Measurements from ENCODE around the gene PBRM1. TPM values are rescaled to one million over a fixed set of nuclear protein-coding genes. Genes with fewer than 3 reads are reported as not detected.

Gene PBRM1
- polyA plus RNA-seq, 3 donors, result 26.1 to 72.9 (median 38.0) TPM

DNA sequence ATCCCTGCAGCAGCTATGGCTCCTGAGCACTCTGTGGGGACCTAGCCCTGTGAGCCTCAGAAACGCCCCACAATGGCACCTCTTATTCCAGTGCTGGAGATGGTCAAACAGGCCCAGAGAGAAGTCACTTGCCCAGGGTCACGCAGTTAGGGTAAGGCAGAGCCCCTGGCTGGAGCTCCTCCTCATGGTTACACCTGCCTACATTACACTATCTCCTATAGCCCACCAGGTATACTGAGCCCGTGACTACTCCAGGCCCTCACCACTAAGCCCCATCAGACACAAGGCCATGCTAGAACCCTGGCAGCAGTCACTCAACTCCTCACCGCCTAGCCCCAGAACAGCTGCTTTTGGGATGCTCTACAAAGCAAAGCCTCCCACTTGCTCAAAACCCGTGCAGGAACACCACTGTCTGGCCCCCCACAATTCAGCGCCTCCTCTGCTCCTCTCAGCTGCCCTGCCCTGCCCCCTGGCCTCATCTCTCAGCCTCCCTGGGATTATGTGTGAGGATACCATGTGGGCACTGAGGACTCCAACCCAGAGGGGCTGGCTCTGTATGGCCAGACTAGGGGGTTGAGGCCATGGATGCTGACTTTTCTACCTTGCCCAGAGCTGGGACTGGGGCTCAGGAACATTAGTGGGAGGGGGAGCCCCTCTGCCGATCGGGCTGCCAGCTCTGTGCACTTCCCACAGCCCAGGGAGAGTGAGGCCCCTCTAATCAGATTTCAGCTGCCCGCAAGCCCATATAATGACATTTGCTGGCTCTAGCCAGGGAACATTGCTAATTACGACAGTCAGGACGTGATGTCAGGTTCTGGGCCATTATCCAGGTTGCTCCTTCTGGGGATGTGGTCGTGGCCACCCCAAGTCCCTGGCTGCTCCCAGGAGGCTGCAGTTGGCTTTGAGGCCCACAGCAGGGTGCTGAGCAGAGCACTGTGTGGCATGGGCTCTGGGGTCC, 156.1 kb downstream of the PBRM1 start:
- TF ChIP-seq, protein P1, sequence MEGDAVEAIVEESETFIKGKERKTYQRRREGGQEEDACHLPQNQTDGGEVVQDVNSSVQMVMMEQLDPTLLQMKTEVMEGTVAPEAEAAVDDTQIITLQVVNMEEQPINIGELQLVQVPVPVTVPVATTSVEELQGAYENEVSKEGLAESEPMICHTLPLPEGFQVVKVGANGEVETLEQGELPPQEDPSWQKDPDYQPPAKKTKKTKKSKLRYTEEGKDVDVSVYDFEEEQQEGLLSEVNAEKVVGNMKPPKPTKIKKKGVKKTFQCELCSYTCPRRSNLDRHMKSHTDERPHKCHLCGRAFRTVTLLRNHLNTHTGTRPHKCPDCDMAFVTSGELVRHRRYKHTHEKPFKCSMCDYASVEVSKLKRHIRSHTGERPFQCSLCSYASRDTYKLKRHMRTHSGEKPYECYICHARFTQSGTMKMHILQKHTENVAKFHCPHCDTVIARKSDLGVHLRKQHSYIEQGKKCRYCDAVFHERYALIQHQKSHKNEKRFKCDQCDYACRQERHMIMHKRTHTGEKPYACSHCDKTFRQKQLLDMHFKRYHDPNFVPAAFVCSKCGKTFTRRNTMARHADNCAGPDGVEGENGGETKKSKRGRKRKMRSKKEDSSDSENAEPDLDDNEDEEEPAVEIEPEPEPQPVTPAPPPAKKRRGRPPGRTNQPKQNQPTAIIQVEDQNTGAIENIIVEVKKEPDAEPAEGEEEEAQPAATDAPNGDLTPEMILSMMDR (IDR thresholded peaks at IDR 0.05), result no peak
- H3K4me2 ChIP-seq (replicated peaks; ENCODE audit: extremely low read depth, low read length, poor library complexity, severe bottlenecking), result no peak overlapping the region
- intact Hi-C loops (cut with micrococcal nuclease), result loop anchor here (5.0 to 10.0 kb wide), 4 partner anchors 32 to 1145 kb away; partner anchors contain the start of genes GNL3 (in 1 of the 2), MANF (in 1 of the 2), PBRM1 (in 1 of the 2) and STAB1 (in 1 of the 2)
- DNase-seq, result no peak
- peaks cover 19 to 33% of the 10 kb centered on the region in 2 donors for H3K4me1 ChIP-seq (ENCODE audit: control insufficient read depth in 1 of 2, insufficient read depth in 2 of 2, low read length in 2 of 2)
- WGBS (ENCODE audit: insufficient coverage), result 79% methylated on average over 11 of the region's 12 CpGs
- peaks cover 6 to 18% (median 10%) of the 10 kb centered on the region in 3 donors for H3K27me3 Mint-ChIP-seq (ENCODE audit: low read depth in 3 of 3)
- no peak overlapping the region for H3K4me3 ChIP-seq (replicated peaks in 1 of 3; ENCODE audit: low read depth in 2 of 3, low read length in 3 of 3)
- H3K9me3 ChIP-seq (replicated peaks in 1 of 2; ENCODE audit: control insufficient read depth in 1 of 2, insufficient read depth in 1 of 2, low read length in 2 of 2), result no peaks in the 10 kb centered on the region
- H3K27me3 ChIP-seq (ENCODE audit: control insufficient read depth in 2 of 2, insufficient read depth in 2 of 2, low read length in 2 of 2), result peaks cover 0 to 4% of the 10 kb centered on the region in 2 donors
- H3K4me3 Mint-ChIP-seq, result no peak overlapping the region
- no peaks in the 10 kb centered on the region for H4K20me1 ChIP-seq (ENCODE audit: insufficient read depth, low read length)
- peaks cover 33% of the 10 kb centered on the region for H3K79me2 ChIP-seq (ENCODE audit: insufficient read depth, low read length)
- H3K27ac ChIP-seq (ENCODE audit: low read depth in 1 of 2, low read length in 2 of 2), result no peak overlapping the region
- peaks cover 19% of the 10 kb centered on the region for H3K4me1 Mint-ChIP-seq
- H3K27ac Mint-ChIP-seq, result peak overlapping the region in 3 of 7 donors; percentile 25 to 60 (median 40)
- H3K9ac ChIP-seq (ENCODE audit: insufficient read depth, low read length, poor library complexity, severe bottlenecking), result no peak overlapping the region
- peaks cover 19 to 39% of the 10 kb centered on the region in 2 donors for H3K36me3 ChIP-seq (replicated peaks in 1 of 2; ENCODE audit: control insufficient read depth in 1 of 2, insufficient read depth in 2 of 2, low read length in 2 of 2)
- peaks cover 15 to 31% of the 10 kb centered on the region in 2 donors for H3K36me3 Mint-ChIP-seq
- no peaks in the 10 kb centered on the region for H3K9me3 Mint-ChIP-seq
- H2AFZ ChIP-seq (ENCODE audit: insufficient read depth, low read depth, low read length, poor library complexity, severe bottlenecking), result no peak overlapping the region

DNA sequence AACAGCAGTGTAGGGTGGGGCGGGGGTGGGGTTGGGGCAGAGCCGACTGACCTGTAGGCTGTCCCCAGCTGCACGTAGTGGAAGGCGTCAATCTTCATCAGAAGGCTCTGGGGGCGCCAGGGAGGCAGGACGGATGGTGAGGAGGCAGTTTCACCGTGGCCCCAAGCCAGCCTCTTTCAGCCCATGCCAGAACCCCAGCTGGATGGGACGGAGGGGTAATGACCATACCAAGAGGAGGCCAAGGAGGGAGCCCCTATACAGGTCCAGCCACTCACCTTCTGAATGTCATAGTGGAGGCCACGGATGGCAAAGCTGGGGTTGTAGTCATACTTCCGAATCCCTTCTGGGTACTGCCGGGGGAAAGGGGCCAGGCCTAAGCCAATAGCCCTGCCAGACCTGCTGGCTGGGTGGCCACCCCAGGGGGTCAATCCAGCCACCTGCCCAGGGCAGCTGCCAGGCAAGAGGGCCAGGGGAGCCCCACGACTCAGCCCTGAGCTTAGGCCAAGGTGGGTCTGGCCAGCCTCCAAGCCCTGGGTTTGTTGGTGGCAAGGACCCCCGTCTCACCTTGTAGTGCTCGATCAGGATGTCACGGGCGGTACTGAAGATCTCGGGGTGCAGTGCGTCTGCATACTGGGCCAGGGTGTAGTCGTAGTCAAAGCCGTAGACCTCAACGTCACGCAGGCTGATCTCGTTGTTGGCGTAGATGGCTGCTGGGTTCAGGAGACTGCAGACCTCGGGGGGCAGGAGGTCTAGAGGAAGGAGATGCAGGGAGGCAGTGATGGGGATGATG, 156.9 kb downstream of the PBRM1 start:
- TF ChIP-seq, protein P1 (IDR thresholded peaks at IDR 0.05), result no peak
- no peak for DNase-seq
- Histone ChIP-seq H3K79me2 (ENCODE audit: insufficient read depth, low read length) (peaks cover 33% of the 10 kb centered on the region), H3K27ac (ENCODE audit: low read depth in 1 of 2, low read length in 2 of 2) (no peak overlapping the region), H3K4me3 (replicated peaks in 1 of 3; ENCODE audit: low read depth in 2 of 3, low read length in 3 of 3) (no peak overlapping the region), H3K9ac (ENCODE audit: insufficient read depth, low read length, poor library complexity, severe bottlenecking) (no peak overlapping the region), H3K4me1 (ENCODE audit: control insufficient read depth in 1 of 2, insufficient read depth in 2 of 2, low read length in 2 of 2) (peaks cover 13 to 25% of the 10 kb centered on the region in 2 donors), H3K27me3 (ENCODE audit: control insufficient read depth in 2 of 2, insufficient read depth in 2 of 2, low read length in 2 of 2) (peaks cover 0 to 4% of the 10 kb centered on the region in 2 donors), H4K20me1 (ENCODE audit: insufficient read depth, low read length) (no peaks in the 10 kb centered on the region), H3K36me3 (replicated peaks in 1 of 2; ENCODE audit: control insufficient read depth in 1 of 2, insufficient read depth in 2 of 2, low read length in 2 of 2) (peaks cover 28 to 47% of the 10 kb centered on the region in 2 donors), H2AFZ (ENCODE audit: insufficient read depth, low read depth, low read length, poor library complexity, severe bottlenecking) (no peak overlapping the region), H3K4me2 (replicated peaks; ENCODE audit: extremely low read depth, low read length, poor library complexity, severe bottlenecking) (no peak overlapping the region), H3K9me3 (replicated peaks in 1 of 2; ENCODE audit: control insufficient read depth in 1 of 2, insufficient read depth in 1 of 2, low read length in 2 of 2) (no peaks in the 10 kb centered on the region)
- peaks cover 17% of the 10 kb centered on the region for H3K4me1 Mint-ChIP-seq
- H3K9me3 Mint-ChIP-seq, result no peaks in the 10 kb centered on the region
- H3K4me3 Mint-ChIP-seq, result no peak overlapping the region
- peaks cover 22 to 40% of the 10 kb centered on the region in 2 donors for H3K36me3 Mint-ChIP-seq
- WGBS (ENCODE audit: insufficient coverage), result 99% methylated on average over 23 of the region's 25 CpGs
- H3K27me3 Mint-ChIP-seq (ENCODE audit: low read depth in 3 of 3), result peaks cover 6 to 12% (median 9%) of the 10 kb centered on the region in 3 donors
- H3K27ac Mint-ChIP-seq, result peak overlapping the region in 1 of 7 donors; percentile 16
- intact Hi-C loops (cut with micrococcal nuclease), result no loop called here
